Activated CD4-positive, alpha-beta T cell treated with anti-CD3 and anti-CD28 coated beads, Interleukin-2, amount 10 ng/mL, durations not matched to agents 7 days and 5 days (primary cell): Measurements from ENCODE around the gene OVCA2. TPM values are rescaled to one million over a fixed set of nuclear protein-coding genes. Genes with fewer than 3 reads are reported as not detected.
"Not testable (repeated sequence)": the region's sequence is repeated elsewhere in the genome, so short reads cannot be mapped to it uniquely, and the experiment has no call there.

Experiments used
- CTCF ChIA-PET: fragments of 350-600 bp; sonication (Branson Sonifier 250); formaldehyde crosslinking; loops from one replicate; lab custom pipeline; 2021; ENCODE audit warnings: antibody characterized with exemption; lab: Charles Lee
- POLR2A ChIA-PET: fragments of 350-600 bp; sonication (Branson Sonifier 250); formaldehyde crosslinking; loops from one replicate; lab custom pipeline; 2021; ENCODE audit warnings: antibody characterized with exemption; lab: Charles Lee
- DNase-seq: peaks from one replicate; pipeline ENCODE4 v3.0.0-alpha.2; 2020
- H3K27ac Mint-ChIP-seq: one replicate; pipeline ENCODE4 v1.8.0; 2021; ENCODE audit warnings: mild to moderate bottlenecking, moderate library complexity, mixed read lengths
- H3K27me3 Mint-ChIP-seq: one replicate; pipeline ENCODE4 v1.8.0; 2021; ENCODE audit warnings: mixed read lengths
- H3K36me3 Mint-ChIP-seq: one replicate; pipeline ENCODE4 v1.8.0; 2021; ENCODE audit warnings: low read depth, mixed read lengths
- H3K4me1 Mint-ChIP-seq: one replicate; pipeline ENCODE4 v1.8.0; 2021; ENCODE audit warnings: mixed read lengths
- H3K4me3 Mint-ChIP-seq: one replicate; pipeline ENCODE4 v1.8.0; 2021; ENCODE audit warnings: mild to moderate bottlenecking, moderate library complexity, mixed read lengths
- H3K9me3 Mint-ChIP-seq: one replicate; pipeline ENCODE4 v1.8.0; 2021; ENCODE audit warnings: mixed read lengths
- total RNA-seq, 2 experiments: library from RNA; stranded (reverse); gene quantifications; one replicate each; pipeline ENCODE4 v1.2.3, GENCODE V29; 2021

The OVCA2 gene
- total RNA-seq, 2 experiments from 2014 or later, result 36.8 to 37.9 TPM

- ChIA-PET CTCF (no interaction called here), POLR2A (no interaction called here)
- H3K27ac Mint-ChIP-seq, result no peak overlapping the region
- DNase-seq, result no peak
- peaks cover 10% of the 10 kb centered on the region for H3K27me3 Mint-ChIP-seq
- no peaks in the 10 kb centered on the region for H3K36me3 Mint-ChIP-seq
- no peaks in the 10 kb centered on the region for H3K9me3 Mint-ChIP-seq
- H3K4me1 Mint-ChIP-seq, result peaks cover 3% of the 10 kb centered on the region
- H3K4me3 Mint-ChIP-seq, result no peak overlapping the region
These were observed 38.3 kb upstream of the OVCA2 start for GRCh38 chr17:2003525-2003924.

GRCh38 chr17:2004435-2004952 lies 37.3 kb upstream of the OVCA2 start:
- H3K4me3 Mint-ChIP-seq, result no peak overlapping the region
- no peak overlapping the region for H3K27ac Mint-ChIP-seq
- peaks cover under 1% of the 10 kb centered on the region for H3K4me1 Mint-ChIP-seq
- H3K36me3 Mint-ChIP-seq, result no peaks in the 10 kb centered on the region
- DNase-seq, result no peak
- POLR2A ChIA-PET, result no interaction called here
- H3K27me3 Mint-ChIP-seq, result peaks cover 2% of the 10 kb centered on the region
- CTCF ChIA-PET, result no interaction called here
- H3K9me3 Mint-ChIP-seq, result no peaks in the 10 kb centered on the region

- Mint-ChIP-seq H3K9me3 (no peaks in the 10 kb centered on the region), H3K27ac (no peak overlapping the region), H3K36me3 (no peaks in the 10 kb centered on the region), H3K27me3 (peaks cover 8% of the 10 kb centered on the region), H3K4me1 (no peaks in the 10 kb centered on the region), H3K4me3 (no peak overlapping the region)
- DNase-seq, result no peak
- POLR2A ChIA-PET, result no interaction called here
- CTCF ChIA-PET, result interaction anchor here (0.6 kb wide), 1 partner anchor 1485 kb away, joined by 3 read pairs; no protein-coding TSS in a partner anchor
These were observed 33.3 kb upstream of the OVCA2 start for GRCh38 chr17:2008332-2009126.

GRCh38 chr17:2009737-2010136 lies 32.1 kb upstream of the OVCA2 start:
- Mint-ChIP-seq H3K27ac (no peak overlapping the region), H3K4me3 (no peak overlapping the region), H3K27me3 (peaks cover 8% of the 10 kb centered on the region), H3K4me1 (no peaks in the 10 kb centered on the region), H3K9me3 (peaks cover 3% of the 10 kb centered on the region), H3K36me3 (no peaks in the 10 kb centered on the region)
- ChIA-PET POLR2A (no interaction called here), CTCF (interaction anchor here (0.6 kb wide), 1 partner anchor 340 kb away, joined by 3 read pairs; no protein-coding TSS in a partner anchor)
- DNase-seq, result no peak

- no peak overlapping the region for H3K27ac Mint-ChIP-seq
These were observed 30.1 kb upstream of the OVCA2 start for GRCh38 chr17:2011411-2012371.

GRCh38 chr17:2012499-2012898 lies 29.3 kb upstream of the OVCA2 start:
- Mint-ChIP-seq H3K4me1 (no peaks in the 10 kb centered on the region), H3K27ac (no peak overlapping the region), H3K36me3 (no peaks in the 10 kb centered on the region), H3K9me3 (peaks cover 3% of the 10 kb centered on the region), H3K27me3 (peaks cover 11% of the 10 kb centered on the region), H3K4me3 (no peak overlapping the region)
- no peak for DNase-seq
- ChIA-PET POLR2A (no interaction called here), CTCF (no interaction called here)

More at GRCh38 chr17:2011411-2012371, 30.1 kb upstream of the OVCA2 start:
- no peaks in the 10 kb centered on the region for H3K36me3 Mint-ChIP-seq
- ChIA-PET CTCF (interaction anchor here (0.6 to 1.2 kb wide), 3 partner anchors 9 to 725 kb away, joined by 3 to 4 read pairs (median 3); no protein-coding TSS in a partner anchor), POLR2A (no interaction called here)
- H3K27me3 Mint-ChIP-seq, result peaks cover 11% of the 10 kb centered on the region
- DNase-seq, result no peak
- H3K4me1 Mint-ChIP-seq, result no peaks in the 10 kb centered on the region
- peaks cover 3% of the 10 kb centered on the region for H3K9me3 Mint-ChIP-seq
- no peak overlapping the region for H3K4me3 Mint-ChIP-seq

GRCh38 chr17:2013220-2013993 lies 28.4 kb upstream of the OVCA2 start:
- H3K4me3 Mint-ChIP-seq, H3K9me3 Mint-ChIP-seq, H3K27ac Mint-ChIP-seq, H3K36me3 Mint-ChIP-seq, H3K4me1 Mint-ChIP-seq, DNase-seq, POLR2A ChIA-PET: not testable (repeated sequence)
- CTCF ChIA-PET, result interaction anchor here (0.6 kb wide), 1 partner anchor 13 kb away, joined by 7 read pairs; no protein-coding TSS in a partner anchor
- peaks cover 17% of the 10 kb centered on the region for H3K27me3 Mint-ChIP-seq

GRCh38 chr17:2013994-2014317 lies 27.9 kb upstream of the OVCA2 start:
- H3K9me3 Mint-ChIP-seq, result peaks cover 3% of the 10 kb centered on the region
- H3K36me3 Mint-ChIP-seq, result no peaks in the 10 kb centered on the region
- POLR2A ChIA-PET, result no interaction called here
- no peak overlapping the region for H3K4me3 Mint-ChIP-seq
- no peak for DNase-seq
- no peaks in the 10 kb centered on the region for H3K4me1 Mint-ChIP-seq
- peaks cover 20% of the 10 kb centered on the region for H3K27me3 Mint-ChIP-seq
- CTCF ChIA-PET, result interaction anchor here (0.6 kb wide), 1 partner anchor 13 kb away, joined by 7 read pairs; no protein-coding TSS in a partner anchor
- H3K27ac Mint-ChIP-seq, result no peak overlapping the region

- no peaks in the 10 kb centered on the region for H3K36me3 Mint-ChIP-seq
These were observed 26.5 kb upstream of the OVCA2 start for GRCh38 chr17:2015314-2015713.

GRCh38 chr17:2016494-2016893 lies 25.3 kb upstream of the OVCA2 start:
- no peaks in the 10 kb centered on the region for H3K4me1 Mint-ChIP-seq
- H3K9me3 Mint-ChIP-seq, result peaks cover 3% of the 10 kb centered on the region
- H3K27me3 Mint-ChIP-seq, result peaks cover 40% of the 10 kb centered on the region
- ChIA-PET CTCF (interaction anchor here (0.6 kb wide), 1 partner anchor 239 kb away, joined by 3 read pairs; no protein-coding TSS in a partner anchor), POLR2A (no interaction called here)
- no peaks in the 10 kb centered on the region for H3K36me3 Mint-ChIP-seq
- DNase-seq, result no peak
- no peak overlapping the region for H3K27ac Mint-ChIP-seq
- no peak overlapping the region for H3K4me3 Mint-ChIP-seq

More at GRCh38 chr17:2015314-2015713, 26.5 kb upstream of the OVCA2 start:
- Mint-ChIP-seq H3K27ac (no peak overlapping the region), H3K4me1 (no peaks in the 10 kb centered on the region), H3K9me3 (peaks cover 3% of the 10 kb centered on the region), H3K27me3 (peaks cover 32% of the 10 kb centered on the region), H3K4me3 (no peak overlapping the region)
- POLR2A ChIA-PET, result no interaction called here
- no peak for DNase-seq
- CTCF ChIA-PET, result interaction anchor here (0.6 kb wide), 1 partner anchor 296 kb away, joined by 3 read pairs; no protein-coding TSS in a partner anchor

- ChIA-PET CTCF (interaction anchor here (0.9 kb wide), 1 partner anchor 107 kb away, joined by 5 read pairs; no protein-coding TSS in a partner anchor), POLR2A (no interaction called here)
- peaks cover 38% of the 10 kb centered on the region for H3K27me3 Mint-ChIP-seq
- no peak for DNase-seq
- H3K9me3 Mint-ChIP-seq, result peaks cover 3% of the 10 kb centered on the region
- no peaks in the 10 kb centered on the region for H3K4me1 Mint-ChIP-seq
- H3K4me3 Mint-ChIP-seq, result no peak overlapping the region
- H3K27ac Mint-ChIP-seq, result no peak overlapping the region
- H3K36me3 Mint-ChIP-seq, result no peaks in the 10 kb centered on the region
These were observed 24.4 kb upstream of the OVCA2 start for GRCh38 chr17:2017274-2017941.
